SU-DHL-6 (cell line): ENCODE results near the gene GJB4.
"Not testable (repeated sequence)": the region's sequence is repeated elsewhere in the genome, so short reads cannot be mapped to it uniquely, and the experiment has no call there.

Experiments
- H2AFZ ChIP-seq: fragments of 200-600 bp; sonication (generic); 2 replicates; pipeline ENCODE4 v1.6.1; 2014; ENCODE audit warnings: low read depth, mild to moderate bottlenecking, moderate library complexity, mixed read lengths, antibody characterized with exemption, low read length; ENCODE audit not compliant: severe bottlenecking
- H3F3A ChIP-seq: fragments of 200-600 bp; shearing (Covaris generic); 2 replicates; pipeline ENCODE4 v1.6.0; 2016; ENCODE audit warnings: antibody characterized with exemption, mild to moderate bottlenecking; ENCODE audit not compliant: insufficient read depth
- H3K27ac ChIP-seq: fragments of 200-600 bp; sonication (generic); 2 replicates; pipeline ENCODE4 v1.5.1; 2016; ENCODE audit warnings: low read depth, mild to moderate bottlenecking, low read length, moderate library complexity, mixed read lengths
- H3K27me3 ChIP-seq: fragments of 200-600 bp; sonication (generic), shearing (Covaris generic); 2 replicates; pipeline ENCODE4 v1.6.0; 2014; ENCODE audit warnings: mild to moderate bottlenecking, low read length
- H3K36me3 ChIP-seq: fragments of 200-600 bp; sonication (generic); 2 replicates; pipeline ENCODE4 v1.6.1; 2014; ENCODE audit warnings: mild to moderate bottlenecking, low read length, mixed read lengths
- H3K4me2 ChIP-seq: fragments of 300-600, 200-600 bp; shearing (Covaris generic), sonication (generic); 2 replicates; pipeline ENCODE4 v1.6.0; 2014; ENCODE audit warnings: low read length, low read depth, mild to moderate bottlenecking; ENCODE audit not compliant: poor library complexity, severe bottlenecking
- H3K4me3 ChIP-seq: fragments of 200-600 bp; sonication (generic); 2 replicates; pipeline ENCODE4 v1.5.1; 2014; ENCODE audit warnings: antibody characterized with exemption, low read length, mild to moderate bottlenecking, mixed read lengths; ENCODE audit not compliant: insufficient read depth, poor library complexity, severe bottlenecking
- H3K79me2 ChIP-seq: fragments of 200-600 bp; sonication (generic); 2 replicates; pipeline ENCODE4 v1.6.1; 2014; ENCODE audit warnings: mild to moderate bottlenecking, low read length, moderate library complexity; ENCODE audit not compliant: insufficient read depth
- H3K9ac ChIP-seq: fragments of 200-600 bp; sonication (generic); 2 replicates; pipeline ENCODE4 v1.7.0; 2014; ENCODE audit warnings: mild to moderate bottlenecking, low read length
- H3K9me2 ChIP-seq: fragments of 200-600 bp; sonication (generic); replicated peaks from 2 replicates; pipeline ENCODE4 v1.6.1; 2014; ENCODE audit warnings: low read length; ENCODE audit not compliant: insufficient read depth
- H3K9me3 ChIP-seq: fragments of 200-600 bp; sonication (generic); 2 replicates; pipeline ENCODE4 v1.6.1; 2014; ENCODE audit warnings: low read length, mixed read lengths; ENCODE audit not compliant: insufficient read depth
- H4K20me1 ChIP-seq: fragments of 200-600 bp; sonication (generic); 2 replicates; pipeline ENCODE4 v1.6.1; 2014; ENCODE audit warnings: low read depth, mild to moderate bottlenecking, antibody characterized with exemption, low read length, moderate library complexity, mixed read lengths
- EZH2phosphoT487 ChIP-seq: fragments of 200-600 bp; sonication (generic), shearing (Covaris generic); conservative IDR thresholded peaks from 2 replicates; pipeline ENCODE4 v1.6.1; 2018; ENCODE audit warnings: mild to moderate bottlenecking, antibody characterized with exemption, low read length, moderate library complexity, mixed read lengths
- TF ChIP-seq, protein P1 (sequence below): fragments of 200-600 bp; sonication (generic); IDR thresholded peaks from one replicate; pipeline ENCODE4 v1.5.1; 2017; ENCODE audit warnings: antibody characterized with exemption, mild to moderate bottlenecking, low read length, moderate library complexity; ENCODE audit not compliant: insufficient read depth, poor library complexity, severe bottlenecking

Gene GJB4

DNA sequence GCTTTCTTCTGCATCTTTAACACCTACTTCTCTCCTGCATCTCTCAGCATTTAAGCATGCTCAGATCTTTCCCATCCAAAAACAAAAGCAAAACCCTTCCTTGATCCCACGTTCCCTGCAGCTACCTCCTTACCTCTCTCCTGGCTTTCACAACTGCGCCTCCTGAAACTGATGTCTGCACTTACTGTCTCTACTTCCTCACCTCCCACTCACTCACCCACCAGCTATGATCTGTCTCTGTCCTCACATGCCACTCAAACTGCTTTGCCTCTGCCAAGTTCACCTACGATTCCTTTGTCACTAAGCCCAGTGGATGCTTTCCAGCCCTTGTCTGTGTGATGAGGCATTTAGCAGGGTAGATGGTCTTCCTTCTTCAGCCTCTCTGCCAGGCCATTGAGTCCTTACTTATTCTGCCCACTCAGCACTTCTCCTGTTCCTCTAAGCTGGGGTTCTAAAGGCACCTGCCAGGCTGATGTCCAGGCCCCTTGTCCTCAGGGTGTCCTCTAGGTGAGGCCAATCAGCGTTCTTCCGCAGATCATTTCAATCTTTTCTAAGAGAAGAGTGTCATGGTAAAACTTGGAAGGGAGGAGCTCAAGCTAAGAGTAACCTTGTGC lies 11.5 kb downstream of the GJB4 start:
- H4K20me1 ChIP-seq = no peaks in the 10 kb centered on the region
- no peaks in the 10 kb centered on the region for H3K36me3 ChIP-seq
- no peak overlapping the region for H2AFZ ChIP-seq
- no peak overlapping the region for H3K4me2 ChIP-seq
- no peak overlapping the region for H3K9ac ChIP-seq
- H3K27ac ChIP-seq = no peak overlapping the region
- TF ChIP-seq, protein P1, sequence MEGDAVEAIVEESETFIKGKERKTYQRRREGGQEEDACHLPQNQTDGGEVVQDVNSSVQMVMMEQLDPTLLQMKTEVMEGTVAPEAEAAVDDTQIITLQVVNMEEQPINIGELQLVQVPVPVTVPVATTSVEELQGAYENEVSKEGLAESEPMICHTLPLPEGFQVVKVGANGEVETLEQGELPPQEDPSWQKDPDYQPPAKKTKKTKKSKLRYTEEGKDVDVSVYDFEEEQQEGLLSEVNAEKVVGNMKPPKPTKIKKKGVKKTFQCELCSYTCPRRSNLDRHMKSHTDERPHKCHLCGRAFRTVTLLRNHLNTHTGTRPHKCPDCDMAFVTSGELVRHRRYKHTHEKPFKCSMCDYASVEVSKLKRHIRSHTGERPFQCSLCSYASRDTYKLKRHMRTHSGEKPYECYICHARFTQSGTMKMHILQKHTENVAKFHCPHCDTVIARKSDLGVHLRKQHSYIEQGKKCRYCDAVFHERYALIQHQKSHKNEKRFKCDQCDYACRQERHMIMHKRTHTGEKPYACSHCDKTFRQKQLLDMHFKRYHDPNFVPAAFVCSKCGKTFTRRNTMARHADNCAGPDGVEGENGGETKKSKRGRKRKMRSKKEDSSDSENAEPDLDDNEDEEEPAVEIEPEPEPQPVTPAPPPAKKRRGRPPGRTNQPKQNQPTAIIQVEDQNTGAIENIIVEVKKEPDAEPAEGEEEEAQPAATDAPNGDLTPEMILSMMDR = no peak
- no peak for TF ChIP-seq EZH2phosphoT487
- no peaks in the 10 kb centered on the region for H3K9me2 ChIP-seq
- H3K79me2 ChIP-seq = no peaks in the 10 kb centered on the region
- H3K4me3 ChIP-seq = no peak overlapping the region
- no peaks in the 10 kb centered on the region for H3K27me3 ChIP-seq
- no peaks in the 10 kb centered on the region for H3K9me3 ChIP-seq
- H3F3A ChIP-seq = no peaks in the 10 kb centered on the region

DNA sequence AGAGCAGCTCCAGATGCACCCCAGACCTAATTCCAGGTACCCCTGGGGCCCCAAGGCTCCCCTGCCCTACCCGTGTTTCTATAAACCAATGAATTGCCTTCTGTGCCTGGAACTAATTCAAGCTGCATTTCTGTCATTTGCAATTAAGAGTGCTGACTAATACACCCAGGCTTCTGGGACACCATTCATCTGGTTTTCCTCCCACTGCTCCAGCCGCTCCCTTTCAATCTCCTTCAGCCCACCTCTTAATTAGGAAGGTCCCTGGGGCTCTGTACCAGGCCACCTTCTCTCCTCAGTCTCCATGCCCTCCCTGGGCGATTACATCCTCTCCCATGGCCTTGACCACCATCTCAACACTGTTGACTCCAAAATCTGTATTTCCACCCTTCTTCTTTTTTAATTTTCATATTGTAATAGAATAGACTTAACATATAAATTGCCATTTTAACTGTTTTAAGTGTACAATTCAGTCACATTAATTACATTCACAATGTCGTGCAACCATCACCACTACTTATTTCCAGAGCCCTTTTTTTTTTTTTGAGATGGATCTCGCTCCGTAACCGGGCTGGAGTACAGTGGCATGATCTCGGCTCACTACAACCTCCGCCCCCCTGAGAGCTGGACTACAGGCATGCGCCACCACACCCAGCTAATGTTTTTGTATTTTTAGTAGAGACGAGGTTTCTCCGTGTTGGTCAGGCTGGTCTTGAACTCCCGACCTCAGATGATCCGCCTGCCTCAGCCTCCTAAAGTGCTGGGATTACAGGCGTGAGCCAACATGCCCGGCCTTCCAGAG lies 12.2 kb downstream of the GJB4 start:
- TF ChIP-seq, protein P1 = no peak
- TF ChIP-seq EZH2phosphoT487 = no peak
- no peak overlapping the region for H3K27ac ChIP-seq
- no peak overlapping the region for H3K4me2 ChIP-seq
- H3K36me3 ChIP-seq = no peaks in the 10 kb centered on the region
- no peaks in the 10 kb centered on the region for H4K20me1 ChIP-seq
- H3F3A ChIP-seq = no peaks in the 10 kb centered on the region
- H3K9ac ChIP-seq = no peak overlapping the region
- H3K4me3 ChIP-seq = no peak overlapping the region
- H3K27me3 ChIP-seq = no peaks in the 10 kb centered on the region
- no peaks in the 10 kb centered on the region for H3K9me2 ChIP-seq
- H2AFZ ChIP-seq = no peak overlapping the region
- H3K79me2 ChIP-seq = no peaks in the 10 kb centered on the region
- no peaks in the 10 kb centered on the region for H3K9me3 ChIP-seq

DNA sequence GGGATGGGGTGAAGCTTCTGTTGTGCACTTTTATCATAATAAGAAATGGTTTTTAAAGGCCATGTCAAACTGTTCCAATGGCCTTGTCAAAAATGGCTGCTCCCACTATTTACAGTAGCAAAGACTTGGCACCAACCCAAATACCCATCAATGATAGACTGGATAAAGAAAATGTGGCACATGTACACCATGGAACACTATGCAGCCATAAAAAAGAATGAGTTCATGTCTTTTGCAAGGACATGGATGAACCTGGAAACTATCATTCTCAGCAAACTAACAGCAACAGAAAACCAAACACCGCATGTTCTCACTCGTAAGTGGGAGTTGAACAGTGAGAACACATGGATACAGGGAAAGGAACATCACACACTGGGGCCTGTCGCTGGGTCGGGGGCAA lies 13.6 kb downstream of the GJB4 start:
- H3K9ac ChIP-seq, H3K9me2 ChIP-seq, H4K20me1 ChIP-seq, H3K27ac ChIP-seq, H3K9me3 ChIP-seq, H3F3A ChIP-seq, H3K79me2 ChIP-seq, H3K27me3 ChIP-seq, H3K4me3 ChIP-seq, H3K36me3 ChIP-seq, H2AFZ ChIP-seq, H3K4me2 ChIP-seq: not testable (repeated sequence)

DNA sequence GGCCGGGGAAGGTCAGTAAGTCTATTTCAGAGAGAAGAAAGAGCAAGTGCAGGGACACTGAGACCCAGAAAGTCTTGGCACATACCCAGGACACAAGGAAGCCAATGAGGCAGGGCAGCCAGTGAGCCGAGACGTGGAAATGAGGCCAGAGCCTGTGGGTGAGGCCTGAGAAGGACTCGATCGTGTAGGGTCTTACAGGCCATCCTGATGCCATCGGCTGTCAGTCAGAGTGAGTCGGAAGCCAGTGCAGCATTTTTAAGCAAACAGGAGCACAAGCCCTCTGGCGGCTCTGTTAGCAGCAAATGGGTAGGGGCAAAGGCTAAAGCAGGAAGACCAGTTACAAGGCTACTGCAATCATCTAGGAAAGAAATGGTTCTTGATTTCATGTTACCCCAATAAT lies 15.4 kb downstream of the GJB4 start:
- no peaks in the 10 kb centered on the region for H3K27me3 ChIP-seq
- H3K36me3 ChIP-seq = no peaks in the 10 kb centered on the region
- no peaks in the 10 kb centered on the region for H3K9me2 ChIP-seq
- no peak overlapping the region for H3K4me3 ChIP-seq
- no peaks in the 10 kb centered on the region for H3K9me3 ChIP-seq
- H4K20me1 ChIP-seq = no peaks in the 10 kb centered on the region; the same call in 1 of the 2 replicates
- no peak overlapping the region for H3K9ac ChIP-seq
- TF ChIP-seq, protein P1 = no peak
- no peak for TF ChIP-seq EZH2phosphoT487
- no peak overlapping the region for H3K4me2 ChIP-seq
- no peaks in the 10 kb centered on the region for H3K79me2 ChIP-seq
- H3F3A ChIP-seq = no peaks in the 10 kb centered on the region
- H2AFZ ChIP-seq = no peak overlapping the region
- no peak overlapping the region for H3K27ac ChIP-seq
